ENCODE results near the gene TRIO.

TRIO gene

DNA sequence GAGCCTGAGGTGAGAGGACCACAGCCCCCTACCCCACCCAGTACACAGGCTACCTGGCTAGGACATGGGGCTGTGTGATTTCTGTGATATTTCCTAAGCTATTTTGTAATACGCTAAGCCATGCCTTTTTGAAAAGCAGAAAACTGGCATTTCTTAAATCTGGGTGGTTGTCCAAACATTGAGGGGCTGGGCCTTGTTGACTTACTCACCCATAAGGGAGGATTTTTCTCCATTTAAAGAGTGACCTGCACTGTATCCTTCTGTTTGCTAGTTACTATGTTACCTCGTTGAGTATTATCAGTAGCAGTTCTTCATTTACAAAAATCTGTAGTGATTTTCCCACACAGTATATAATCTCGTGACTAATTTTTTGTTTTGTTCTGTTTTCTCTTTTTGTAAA is 321.0 kb downstream of the TRIO start:
- Histone ChIP-seq H3K4me3 (no peak overlapping the region), H3K27ac (no peak overlapping the region), H3K9me3 (ENCODE audit: low read depth, low read length) (no peaks in the 10 kb centered on the region), H3K36me3 (ENCODE audit: insufficient read depth, low read length) (peaks cover 14% of the 10 kb centered on the region; the same call in 1 of the 2 replicates), H3K9ac (ENCODE audit: insufficient read length) (no peak overlapping the region)
- TF ChIP-seq FOXP2 (optimal IDR thresholded peaks at IDR 0.05; ENCODE audit: control extremely low read depth, extremely low read length, insufficient read depth) (no peak), EZH2 (IDR thresholded peaks at IDR 0.05) (no peak), POLR2AphosphoS5 (IDR thresholded peaks at IDR 0.05; ENCODE audit: borderline replicate concordance, low read depth, low read length) (no peak)
- no peak for DNase-seq (ENCODE audit: low read depth, low spot score)

DNA sequence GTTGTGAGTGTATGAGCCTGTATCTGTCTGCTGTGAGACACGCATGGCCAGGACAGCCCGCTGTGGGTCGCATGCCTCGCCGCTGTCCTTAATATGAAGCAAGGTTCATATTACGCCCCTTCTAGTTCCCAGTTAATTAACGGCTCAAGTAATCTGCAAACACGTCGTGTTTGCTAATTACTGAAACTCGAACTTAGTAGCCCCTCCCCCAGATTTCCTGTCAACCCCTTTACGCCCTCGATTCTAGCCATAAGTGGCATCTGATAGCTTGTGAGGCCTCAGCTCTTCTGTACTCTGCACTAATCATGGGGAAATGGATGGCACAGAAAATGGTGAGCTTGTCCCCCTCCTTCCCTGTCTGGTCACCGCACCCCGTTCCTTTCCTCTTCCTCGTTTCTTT is 321.5 kb downstream of the TRIO start:
- Histone ChIP-seq H3K9ac (ENCODE audit: insufficient read length) (no peak overlapping the region), H3K27ac (no peak overlapping the region), H3K4me3 (no peak overlapping the region), H3K9me3 (ENCODE audit: low read depth, low read length) (no peaks in the 10 kb centered on the region), H3K36me3 (ENCODE audit: insufficient read depth, low read length) (peaks cover 14% of the 10 kb centered on the region; the same call in 1 of the 2 replicates)
- no peak for DNase-seq (ENCODE audit: low read depth, low spot score)
- TF ChIP-seq FOXP2 (optimal IDR thresholded peaks at IDR 0.05; ENCODE audit: control extremely low read depth, extremely low read length, insufficient read depth) (no peak), POLR2AphosphoS5 (IDR thresholded peaks at IDR 0.05; ENCODE audit: borderline replicate concordance, low read depth, low read length) (no peak), EZH2 (IDR thresholded peaks at IDR 0.05) (no peak)

DNA sequence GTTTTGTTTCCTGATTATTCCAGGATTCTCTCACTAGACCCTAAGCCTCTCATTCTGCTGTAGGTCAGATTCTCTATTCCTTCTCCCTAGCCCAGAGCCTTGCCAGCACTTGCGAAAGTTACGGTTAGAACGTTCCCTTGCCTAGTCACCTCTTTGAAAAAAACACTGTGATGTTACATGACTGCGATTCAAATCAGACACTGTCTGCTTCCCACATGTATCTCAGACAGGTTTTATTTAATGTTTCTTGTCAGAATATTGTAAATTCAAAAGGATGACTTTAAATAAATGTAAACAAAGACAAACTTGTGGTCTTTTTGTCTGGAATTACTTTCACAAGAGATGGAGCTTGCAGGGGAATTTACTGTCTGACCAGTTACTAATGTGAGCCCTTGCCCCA is 322.0 kb downstream of the TRIO start:
- no peaks in the 10 kb centered on the region for H3K9me3 ChIP-seq (ENCODE audit: low read depth, low read length)
- H3K4me3 ChIP-seq, result no peak overlapping the region
- no peak for DNase-seq (ENCODE audit: low read depth, low spot score)
- no peak for TF ChIP-seq EZH2 (IDR thresholded peaks at IDR 0.05)
- H3K9ac ChIP-seq (ENCODE audit: insufficient read length), result no peak overlapping the region
- H3K36me3 ChIP-seq (ENCODE audit: insufficient read depth, low read length), result peaks cover 14% of the 10 kb centered on the region; the same call in 1 of the 2 replicates
- no peak overlapping the region for H3K27ac ChIP-seq

DNA sequence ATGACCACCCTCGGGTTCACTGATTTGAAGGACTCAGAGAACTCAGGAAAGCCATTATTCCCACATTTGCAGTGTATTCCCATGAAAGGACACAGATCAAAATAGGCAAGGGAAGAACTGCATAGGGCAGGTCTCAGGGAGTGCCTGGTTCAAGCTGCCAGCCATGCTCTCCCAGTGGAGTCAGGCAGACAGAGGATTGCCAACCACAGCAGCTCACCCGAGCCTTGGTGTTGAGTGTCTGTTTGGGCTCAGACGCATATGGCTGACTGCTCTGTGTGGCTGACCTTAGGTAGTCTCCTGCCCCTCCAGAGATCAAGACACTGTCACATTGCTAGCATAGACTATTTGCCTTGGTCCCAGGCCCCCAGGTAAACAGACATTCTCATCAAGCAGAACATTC is 322.6 kb downstream of the TRIO start:
- H3K9ac ChIP-seq (ENCODE audit: insufficient read length), result no peak overlapping the region
- TF ChIP-seq POLR2AphosphoS5 (IDR thresholded peaks at IDR 0.05; ENCODE audit: borderline replicate concordance, low read depth, low read length) (no peak), FOXP2 (optimal IDR thresholded peaks at IDR 0.05; ENCODE audit: control extremely low read depth, extremely low read length, insufficient read depth) (no peak), EZH2 (IDR thresholded peaks at IDR 0.05) (no peak)

DNA sequence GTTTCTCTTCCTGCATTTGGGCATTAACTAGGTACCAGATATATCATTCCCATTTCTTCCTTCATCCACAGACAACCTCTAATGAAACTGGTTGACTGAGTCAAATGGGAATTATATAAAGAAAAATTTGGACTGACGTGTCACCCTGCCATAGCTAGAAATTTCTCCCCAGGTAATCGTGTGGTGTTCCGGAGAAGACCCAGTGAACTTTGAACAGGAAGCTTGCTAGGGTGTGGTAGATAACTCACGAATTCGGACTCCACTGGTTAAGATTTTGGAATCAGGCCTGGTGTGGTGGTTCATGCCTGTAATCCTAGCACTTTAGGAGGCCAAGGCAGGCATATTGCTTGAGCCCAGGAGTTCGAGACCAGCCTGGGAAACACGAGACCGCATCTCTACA is 324.1 kb downstream of the TRIO start:
- Histone ChIP-seq H3K27ac (no peak overlapping the region), H3K36me3 (ENCODE audit: insufficient read depth, low read length) (peaks cover 11% of the 10 kb centered on the region; the same call in 1 of the 2 replicates), H3K9ac (ENCODE audit: insufficient read length) (no peak overlapping the region), H3K9me3 (ENCODE audit: low read depth, low read length) (no peaks in the 10 kb centered on the region), H3K4me3 (no peak overlapping the region)
- DNase-seq (ENCODE audit: low read depth, low spot score), result no peak
- no peak for TF ChIP-seq EZH2 (IDR thresholded peaks at IDR 0.05)
- no peak for TF ChIP-seq POLR2AphosphoS5 (IDR thresholded peaks at IDR 0.05; ENCODE audit: borderline replicate concordance, low read depth, low read length)
- no peak for TF ChIP-seq FOXP2 (optimal IDR thresholded peaks at IDR 0.05; ENCODE audit: control extremely low read depth, extremely low read length, insufficient read depth)

More for the DNA sequence above, 322.6 kb downstream of the TRIO start:
- no peak overlapping the region for H3K27ac ChIP-seq
- H3K36me3 ChIP-seq (ENCODE audit: insufficient read depth, low read length), result peaks cover 14% of the 10 kb centered on the region; the same call in 1 of the 2 replicates
- DNase-seq (ENCODE audit: low read depth, low spot score), result no peak
- no peaks in the 10 kb centered on the region for H3K9me3 ChIP-seq (ENCODE audit: low read depth, low read length)
- no peak overlapping the region for H3K4me3 ChIP-seq

DNA sequence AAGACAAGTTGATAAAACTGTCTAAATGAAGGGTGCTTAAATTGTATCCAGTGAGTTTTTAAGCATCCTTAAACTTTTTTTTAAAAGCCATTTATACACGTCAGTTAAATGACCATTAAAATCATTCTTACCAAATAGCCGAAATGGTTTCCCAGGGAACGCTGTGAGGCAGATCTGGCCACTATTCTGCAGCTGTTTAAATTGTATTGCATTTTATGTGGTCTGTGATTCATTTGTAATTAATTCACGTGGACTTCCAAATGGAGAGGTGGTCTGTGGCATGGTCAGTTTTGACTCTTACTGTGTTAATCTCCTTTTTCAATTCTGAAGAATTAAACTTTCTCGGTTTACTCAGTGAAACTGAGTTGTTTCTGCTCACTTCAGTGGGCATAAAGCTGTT is 324.7 kb downstream of the TRIO start:
- Histone ChIP-seq H3K27ac (no peak overlapping the region), H3K9ac (ENCODE audit: insufficient read length) (no peak overlapping the region)
- DNase-seq (ENCODE audit: low read depth, low spot score), result no peak

DNA sequence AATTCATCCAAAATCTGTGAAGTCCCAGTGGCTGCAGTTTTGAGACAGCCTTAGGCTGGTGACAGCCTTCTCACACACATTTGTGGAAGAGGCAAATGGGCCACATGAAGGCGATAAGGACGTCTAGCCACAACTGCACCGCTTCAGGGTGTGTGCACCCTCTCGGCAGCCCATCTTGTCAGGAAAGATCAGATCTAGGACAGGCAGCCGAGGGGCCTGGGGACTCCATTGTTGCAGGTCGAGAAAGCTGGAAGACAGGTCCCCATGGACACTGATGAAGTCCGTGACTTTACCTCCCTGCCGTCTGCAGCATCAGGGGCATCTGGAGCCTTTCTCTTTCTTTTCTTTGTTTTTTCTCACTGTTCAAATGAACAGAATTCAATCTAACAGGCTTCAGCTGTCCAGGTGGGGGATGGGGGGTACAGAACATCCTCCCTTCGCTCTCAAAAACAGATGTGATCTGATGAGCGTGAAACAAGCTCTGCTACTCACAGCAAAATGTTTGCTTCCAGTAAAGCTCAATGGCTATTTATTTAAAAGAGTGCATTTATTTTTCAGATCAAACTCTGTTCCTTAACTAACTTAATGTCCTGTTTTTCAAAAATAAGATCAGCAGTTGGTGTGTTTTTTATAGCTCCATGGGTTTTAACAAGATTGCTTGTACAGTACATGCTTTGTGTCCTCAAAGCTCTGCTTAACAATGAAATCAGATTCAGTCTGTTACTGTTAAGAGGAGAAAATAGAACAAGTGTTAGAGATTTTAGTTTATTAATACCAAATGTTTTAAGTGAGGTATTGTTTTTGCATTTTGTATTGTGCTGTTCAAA is 326.6 kb downstream of the TRIO start:
- H3K9ac ChIP-seq (ENCODE audit: insufficient read length), result no peak overlapping the region
- H3K9me3 ChIP-seq (ENCODE audit: low read depth, low read length), result no peaks in the 10 kb centered on the region
- no peak for DNase-seq (ENCODE audit: low read depth, low spot score)
- no peak overlapping the region for H3K4me3 ChIP-seq
- TF ChIP-seq FOXP2 (optimal IDR thresholded peaks at IDR 0.05; ENCODE audit: control extremely low read depth, extremely low read length, insufficient read depth), result no peak
- TF ChIP-seq POLR2AphosphoS5 (IDR thresholded peaks at IDR 0.05; ENCODE audit: borderline replicate concordance, low read depth, low read length), result no peak
- TF ChIP-seq EZH2 (IDR thresholded peaks at IDR 0.05), result no peak
- no peak overlapping the region for H3K27ac ChIP-seq
- peaks cover 15% of the 10 kb centered on the region; the same call in 1 of the 2 replicates for H3K36me3 ChIP-seq (ENCODE audit: insufficient read depth, low read length)

More for the DNA sequence above, 324.7 kb downstream of the TRIO start:
- Histone ChIP-seq H3K4me3 (no peak overlapping the region), H3K36me3 (ENCODE audit: insufficient read depth, low read length) (peaks cover 6% of the 10 kb centered on the region; the same call in 1 of the 2 replicates), H3K9me3 (ENCODE audit: low read depth, low read length) (no peaks in the 10 kb centered on the region)
- TF ChIP-seq POLR2AphosphoS5 (IDR thresholded peaks at IDR 0.05; ENCODE audit: borderline replicate concordance, low read depth, low read length), result no peak
- no peak for TF ChIP-seq EZH2 (IDR thresholded peaks at IDR 0.05)
- TF ChIP-seq FOXP2 (optimal IDR thresholded peaks at IDR 0.05; ENCODE audit: control extremely low read depth, extremely low read length, insufficient read depth), result no peak

GRCh38 chr5:14471507-14471906 is 328.4 kb downstream of the TRIO start:
- H3K9me3 ChIP-seq (ENCODE audit: low read depth, low read length), result no peaks in the 10 kb centered on the region
- no peak for TF ChIP-seq EZH2 (IDR thresholded peaks at IDR 0.05)
- TF ChIP-seq POLR2AphosphoS5 (IDR thresholded peaks at IDR 0.05; ENCODE audit: borderline replicate concordance, low read depth, low read length), result no peak
- no peak for TF ChIP-seq FOXP2 (optimal IDR thresholded peaks at IDR 0.05; ENCODE audit: control extremely low read depth, extremely low read length, insufficient read depth)
- no peak overlapping the region for H3K9ac ChIP-seq (ENCODE audit: insufficient read length)
- peak overlapping the region; percentile 33 for H3K27ac ChIP-seq
- DNase-seq (ENCODE audit: low read depth, low spot score), result no peak
- peaks cover 10% of the 10 kb centered on the region; the same call in 1 of the 2 replicates for H3K36me3 ChIP-seq (ENCODE audit: insufficient read depth, low read length)
- no peak overlapping the region for H3K4me3 ChIP-seq
